K562 (cell line): ENCODE measurements around the gene POM121. TPM values are rescaled to one million over a fixed set of nuclear protein-coding genes. Genes with fewer than 3 reads are reported as not detected.
A peak's percentile ranks its signal among the peaks of the same experiment; 100 is the strongest.
"Not testable (repeated sequence)": the region's sequence is repeated elsewhere in the genome, so short reads cannot be mapped to it uniquely, and the experiment has no call there.

Experiments used
- ATAC-seq: fragments of 200-7000 bp; cut with Tn5 transposase; 3 replicates; pipeline ENCODE4 v1.9.1; 2020; ENCODE audit warnings: moderate library complexity
- BruUV-seq: library from RNA; stranded (reverse); fragments of 400-500 nt; replicated peaks from 2 replicates; lab custom pipeline; 2021; lab: Mats Ljungman, UMichigan
- CTCF ChIA-PET: fragments of 300-600 bp; formaldehyde crosslinking; extraction: SDS; loops from one replicate; lab custom pipeline; 2021; ENCODE audit warnings: low intra/inter-chr PET ratio; lab: Yijun Ruan, JAX
- POLR2A ChIA-PET: fragments of 300-600, 350-650 bp; sonication (Branson Sonifier 250); formaldehyde crosslinking; extraction: SDS; loops from one replicate; lab custom pipeline; 2021; ENCODE audit warnings: antibody characterized with exemption, inconsistent platforms; lab: Yijun Ruan, JAX
- DNase-seq, 4 experiments: peaks; one replicate each; pipeline versions ENCODE4 v3.0.0 to v3.0.0-alpha.2; 2011 to 2018; ENCODE audit warnings: low spot score in 3 of 4, mixed read lengths in 3 of 4; ENCODE audit errors: extremely low read depth in 1 of 4
- FAIRE-seq: peaks from 2 replicates; lab custom pipeline; 2011; peaks lifted over from hg19 to GRCh38; lab: Jason Lieb, UNC
- H2AFZ ChIP-seq: 2 replicates; pipeline ENCODE4 v1.6.0; 2011; ENCODE audit warnings: low read depth, low read length, control low read depth, inconsistent platforms
- H3K27ac ChIP-seq: fragments of 200-600 bp; 3 replicates; pipeline ENCODE4 v1.8.0; 2011; ENCODE audit warnings: low read depth, mild to moderate bottlenecking, control low read depth, inconsistent platforms, low read length, moderate library complexity, mixed read lengths; ENCODE audit errors: extremely low read depth
- H3K27me3 ChIP-seq, 2 experiments: fragments of 300-600 bp in 1 of 2; 2 replicates in 1 of 2; 3 replicates in 1 of 2; pipeline versions ENCODE4 v1.6.0 to v1.8.0; 2011; ENCODE audit warnings: inconsistent platforms in 2 of 2, low read length in 2 of 2, mild to moderate bottlenecking in 1 of 2, mixed read lengths in 1 of 2, moderate library complexity in 1 of 2; ENCODE audit not compliant: control insufficient read depth in 2 of 2, insufficient read depth in 2 of 2
- H3K36me3 ChIP-seq: fragments of 300-600 bp; 3 replicates; pipeline ENCODE4 v1.8.0; 2011; ENCODE audit warnings: mild to moderate bottlenecking, low read length, inconsistent platforms; ENCODE audit not compliant: control insufficient read depth, insufficient read depth
- H3K4me1 ChIP-seq, 2 experiments: fragments of 200-600 bp in 1 of 2; replicated peaks in 1 of 2; 2 replicates in 1 of 2; 3 replicates in 1 of 2; pipeline versions ENCODE4 v1.5.1 to v1.8.0; 2011; ENCODE audit warnings: inconsistent platforms in 2 of 2, low read length in 2 of 2, mild to moderate bottlenecking in 1 of 2, mixed read lengths in 1 of 2, moderate library complexity in 1 of 2; ENCODE audit not compliant: control insufficient read depth in 2 of 2, insufficient read depth in 2 of 2
- H3K4me2 ChIP-seq: 2 replicates; pipeline ENCODE4 v1.6.1; 2011; ENCODE audit warnings: low read length, control low read depth, inconsistent platforms, mixed read lengths; ENCODE audit not compliant: insufficient read depth
- H3K4me3 ChIP-seq: fragments of 200-600 bp; sonication (generic), shearing (Covaris generic); 2 replicates; pipeline ENCODE4 v1.5.1; 2016; ENCODE audit warnings: control low read depth, inconsistent platforms
- H3K79me2 ChIP-seq: fragments of 200-600 bp; 3 replicates; pipeline ENCODE4 v1.8.0; 2011; ENCODE audit warnings: low read length, inconsistent platforms; ENCODE audit not compliant: control insufficient read depth, insufficient read depth
- H3K9ac ChIP-seq, 2 experiments: 2 replicates each; pipeline versions ENCODE4 v1.6.0 to v1.6.1; 2011; ENCODE audit warnings: low read depth in 2 of 2, low read length in 2 of 2, control low read depth in 1 of 2, inconsistent platforms in 1 of 2, mild to moderate bottlenecking in 1 of 2, mixed read lengths in 1 of 2; ENCODE audit not compliant: insufficient read depth in 1 of 2
- H3K9me1 ChIP-seq: one replicate; pipeline ENCODE4 v1.6.0; 2011; ENCODE audit warnings: inconsistent platforms, mild to moderate bottlenecking, low read length, moderate library complexity; ENCODE audit not compliant: control insufficient read depth, insufficient read depth
- H3K9me3 ChIP-seq: replicated peaks from 2 replicates; pipeline ENCODE4 v1.5.1; 2011; ENCODE audit warnings: low read depth, low read length, inconsistent platforms; ENCODE audit not compliant: control insufficient read depth, insufficient read depth
- H4K20me1 ChIP-seq: replicated peaks from 2 replicates; pipeline ENCODE4 v1.6.1; 2011; ENCODE audit warnings: low read length, inconsistent platforms, mixed read lengths; ENCODE audit not compliant: control insufficient read depth, insufficient read depth
- WGBS: fragments of 100-300 bp; shearing (Covaris generic); methylation state at CpG from one replicate; pipeline ENCODE4 v1.1.6; 2016; ENCODE audit warnings: low coverage, mixed read lengths; ENCODE audit not compliant: insufficient coverage; ENCODE audit errors: missing lambda C conversion rate; 5-methylcytosine and 5-hydroxymethylcytosine counted together
- in situ Hi-C: fragments of 300-500 bp; cut with MboI; formaldehyde crosslinking; loops from 4 replicates; pipeline ENCODE4 v1.15.0; 2018; ENCODE audit warnings: inconsistent platforms, mixed read lengths
- intact Hi-C: fragments of 100-400 bp; cut with micrococcal nuclease; formaldehyde crosslinking; loops from 2 replicates; pipeline ENCODE4 v1.14.2; 2022
- polyA plus RNA-seq, 8 experiments: library from polyadenylated mRNA; depleted of rRNA in 4 of 8; stranded (reverse) in 5 of 8; unstranded in 3 of 8; fragments of >200 nt; fragmentation: Nextera tagmentation in 2 of 8; fragmentation: Illumina TruSeq in 1 of 8; extraction: Ambion mirVana in 2 of 8; extraction: Trizol in 1 of 8; gene quantifications; 2 replicates each; pipeline versions ENCODE4 v1.2.1 to v1.2.3, GENCODE V29; 2011 to 2014; ENCODE audit warnings: inconsistent platforms in 1 of 8, missing spikeins in 1 of 8
- total RNA-seq, 7 experiments: library from RNA; depleted of rRNA in 6 of 7; stranded (reverse); fragments of >200 nt in 6 of 7; fragmentation: Illumina TruSeq in 2 of 7; extraction: Trizol in 2 of 7; gene quantifications; 2 replicates each; pipeline versions ENCODE4 v1.2.1 to v1.2.3, GENCODE V29; 2011 to 2021; ENCODE audit warnings: low replicate concordance in 1 of 7
- TF ChIP-seq, protein P1 (sequence below), 2 experiments: fragments of 450-650 bp; formaldehyde crosslinking in 1 of 2; IDR thresholded peaks; 2 replicates each; pipeline versions ENCODE4 v1.4.0 to v1.6.1; 2014 to 2020; ENCODE audit warnings: mild to moderate bottlenecking in 2 of 2, borderline replicate concordance in 1 of 2, low read depth in 1 of 2
- TF ChIP-seq, protein P2 (sequence below), 3 experiments: IDR thresholded peaks in 2 of 3; conservative IDR thresholded peaks in 1 of 3; 2 replicates each; pipeline ENCODE4 v1.5.1; 2011 to 2012; ENCODE audit warnings: low read length in 3 of 3, mild to moderate bottlenecking in 3 of 3, control low read depth in 2 of 3, improper control_type of control experiment in 1 of 3, inconsistent platforms in 1 of 3, low read depth in 1 of 3, mixed read lengths in 1 of 3, moderate library complexity in 1 of 3; ENCODE audit not compliant: insufficient read depth in 2 of 3

Gene POM121
- total and polyA plus RNA-seq, 9 of the 15 experiments (the other 6 are each of a cell fraction or from before 2014, with no cell fraction given) = 3.6 to 112 (median 12.5) TPM

GRCh38 chr7:72945597-72945996 is 20.7 kb downstream of the POM121 start:
- BruUV-seq, H3K4me3 ChIP-seq, H2AFZ ChIP-seq, H3K9me3 ChIP-seq, H3K27ac ChIP-seq, H3K79me2 ChIP-seq, H3K4me2 ChIP-seq, FAIRE-seq, H3K4me1 ChIP-seq, CTCF ChIA-PET, H3K27me3 ChIP-seq, H3K9me1 ChIP-seq, H3K9ac ChIP-seq, ATAC-seq, DNase-seq, intact Hi-C loops, H4K20me1 ChIP-seq: not testable (repeated sequence)
- 87% methylated on average over 5 of the region's 9 CpGs for WGBS
- POLR2A ChIA-PET = interaction anchor here (0.7 kb wide), 1 partner anchor 539 kb away, joined by 3 read pairs; no protein-coding TSS in a partner anchor
- H3K36me3 ChIP-seq = peaks cover 23% of the 10 kb centered on the region; the same call in 1 of the 3 replicates
- in situ Hi-C loops = loop anchor here (10.0 kb wide), 1 partner anchor 499 kb away; no protein-coding TSS in a partner anchor

DNA sequence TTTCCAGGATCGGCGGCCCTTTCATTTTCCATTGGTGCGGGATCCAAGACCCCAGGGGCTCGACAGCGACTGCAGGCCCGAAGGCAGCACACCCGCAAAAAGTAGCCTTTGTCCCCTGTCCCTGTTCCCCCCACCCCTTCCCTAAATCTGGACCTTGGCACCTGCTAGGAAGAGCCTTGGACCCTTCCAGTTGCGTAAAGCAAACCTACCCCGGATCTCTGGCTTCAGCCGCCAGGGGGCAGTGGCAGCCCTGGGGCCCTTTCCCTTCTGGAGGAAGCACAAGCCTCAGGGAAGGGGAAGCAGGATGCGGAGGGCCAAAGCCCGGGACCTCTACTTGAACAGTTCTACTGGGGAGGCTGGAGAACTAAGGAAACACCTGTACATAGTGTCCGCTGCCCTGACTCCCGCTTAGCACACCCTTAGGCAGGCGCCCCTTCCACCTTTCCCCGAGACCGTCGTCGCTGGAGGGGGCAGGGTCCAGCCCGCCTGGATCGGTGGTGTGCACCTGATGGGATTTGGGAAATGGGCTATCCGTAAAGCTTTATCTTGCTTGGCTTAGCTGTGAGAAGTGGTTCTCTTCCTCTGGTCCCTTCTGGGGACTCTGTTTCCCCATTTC is 21.3 kb downstream of the POM121 start:
- CTCF ChIA-PET, H3K79me2 ChIP-seq, BruUV-seq, H3K9ac ChIP-seq, intact Hi-C loops, H3K4me1 ChIP-seq, H3K27me3 ChIP-seq, H3K27ac ChIP-seq, H2AFZ ChIP-seq, H4K20me1 ChIP-seq, DNase-seq, H3K9me1 ChIP-seq, H3K4me2 ChIP-seq, H3K4me3 ChIP-seq, H3K9me3 ChIP-seq, FAIRE-seq: not testable (repeated sequence)
- ATAC-seq = peak; percentile 78
- in situ Hi-C loops = loop anchor here (10.0 kb wide), 1 partner anchor 499 kb away; no protein-coding TSS in a partner anchor
- POLR2A ChIA-PET = interaction anchor here (0.7 kb wide), 1 partner anchor 540 kb away, joined by 3 read pairs; no protein-coding TSS in a partner anchor
- H3K36me3 ChIP-seq = peaks cover 23% of the 10 kb centered on the region; the same call in 1 of the 3 replicates
- WGBS = 90% methylated on average over 13 of the region's 22 CpGs
- TF ChIP-seq, protein P1, sequence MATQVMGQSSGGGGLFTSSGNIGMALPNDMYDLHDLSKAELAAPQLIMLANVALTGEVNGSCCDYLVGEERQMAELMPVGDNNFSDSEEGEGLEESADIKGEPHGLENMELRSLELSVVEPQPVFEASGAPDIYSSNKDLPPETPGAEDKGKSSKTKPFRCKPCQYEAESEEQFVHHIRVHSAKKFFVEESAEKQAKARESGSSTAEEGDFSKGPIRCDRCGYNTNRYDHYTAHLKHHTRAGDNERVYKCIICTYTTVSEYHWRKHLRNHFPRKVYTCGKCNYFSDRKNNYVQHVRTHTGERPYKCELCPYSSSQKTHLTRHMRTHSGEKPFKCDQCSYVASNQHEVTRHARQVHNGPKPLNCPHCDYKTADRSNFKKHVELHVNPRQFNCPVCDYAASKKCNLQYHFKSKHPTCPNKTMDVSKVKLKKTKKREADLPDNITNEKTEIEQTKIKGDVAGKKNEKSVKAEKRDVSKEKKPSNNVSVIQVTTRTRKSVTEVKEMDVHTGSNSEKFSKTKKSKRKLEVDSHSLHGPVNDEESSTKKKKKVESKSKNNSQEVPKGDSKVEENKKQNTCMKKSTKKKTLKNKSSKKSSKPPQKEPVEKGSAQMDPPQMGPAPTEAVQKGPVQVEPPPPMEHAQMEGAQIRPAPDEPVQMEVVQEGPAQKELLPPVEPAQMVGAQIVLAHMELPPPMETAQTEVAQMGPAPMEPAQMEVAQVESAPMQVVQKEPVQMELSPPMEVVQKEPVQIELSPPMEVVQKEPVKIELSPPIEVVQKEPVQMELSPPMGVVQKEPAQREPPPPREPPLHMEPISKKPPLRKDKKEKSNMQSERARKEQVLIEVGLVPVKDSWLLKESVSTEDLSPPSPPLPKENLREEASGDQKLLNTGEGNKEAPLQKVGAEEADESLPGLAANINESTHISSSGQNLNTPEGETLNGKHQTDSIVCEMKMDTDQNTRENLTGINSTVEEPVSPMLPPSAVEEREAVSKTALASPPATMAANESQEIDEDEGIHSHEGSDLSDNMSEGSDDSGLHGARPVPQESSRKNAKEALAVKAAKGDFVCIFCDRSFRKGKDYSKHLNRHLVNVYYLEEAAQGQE (IDR thresholded peaks at IDR 0.05; ENCODE audit: borderline replicate concordance) = 0 out of 2 replicates have a peak, but pooled peaks have one; percentile 11
- TF ChIP-seq, protein P1 (CRISPR knock-in tag; IDR thresholded peaks at IDR 0.05; ENCODE audit: low read depth) = not testable (repeated sequence)
- TF ChIP-seq, protein P2, sequence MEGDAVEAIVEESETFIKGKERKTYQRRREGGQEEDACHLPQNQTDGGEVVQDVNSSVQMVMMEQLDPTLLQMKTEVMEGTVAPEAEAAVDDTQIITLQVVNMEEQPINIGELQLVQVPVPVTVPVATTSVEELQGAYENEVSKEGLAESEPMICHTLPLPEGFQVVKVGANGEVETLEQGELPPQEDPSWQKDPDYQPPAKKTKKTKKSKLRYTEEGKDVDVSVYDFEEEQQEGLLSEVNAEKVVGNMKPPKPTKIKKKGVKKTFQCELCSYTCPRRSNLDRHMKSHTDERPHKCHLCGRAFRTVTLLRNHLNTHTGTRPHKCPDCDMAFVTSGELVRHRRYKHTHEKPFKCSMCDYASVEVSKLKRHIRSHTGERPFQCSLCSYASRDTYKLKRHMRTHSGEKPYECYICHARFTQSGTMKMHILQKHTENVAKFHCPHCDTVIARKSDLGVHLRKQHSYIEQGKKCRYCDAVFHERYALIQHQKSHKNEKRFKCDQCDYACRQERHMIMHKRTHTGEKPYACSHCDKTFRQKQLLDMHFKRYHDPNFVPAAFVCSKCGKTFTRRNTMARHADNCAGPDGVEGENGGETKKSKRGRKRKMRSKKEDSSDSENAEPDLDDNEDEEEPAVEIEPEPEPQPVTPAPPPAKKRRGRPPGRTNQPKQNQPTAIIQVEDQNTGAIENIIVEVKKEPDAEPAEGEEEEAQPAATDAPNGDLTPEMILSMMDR (IDR thresholded peaks at IDR 0.05 in 2 of 3, conservative IDR thresholded peaks at IDR 0.05 in 1 of 3; ENCODE audit: insufficient read depth in 2 of 3, low read depth in 1 of 3, low read length in 3 of 3) = peak; percentile 31 to 52 (median 33); a peak in 4 of 6 replicates
